K562 (cell line): ENCODE data around the gene ZCCHC24. TPM values are rescaled to one million over a fixed set of nuclear protein-coding genes. Genes with fewer than 3 reads are reported as not detected.

Experiments
- ATAC-seq: fragments of 200-7000 bp; cut with Tn5 transposase; 3 replicates; pipeline ENCODE4 v1.9.1; 2020; ENCODE audit warnings: moderate library complexity
- BruUV-seq: library from RNA; stranded (reverse); fragments of 400-500 nt; replicated peaks from 2 replicates; lab custom pipeline; 2021; lab: Mats Ljungman, UMichigan
- CTCF ChIA-PET: fragments of 300-600 bp; formaldehyde crosslinking; extraction: SDS; loops from one replicate; lab custom pipeline; 2021; ENCODE audit warnings: low intra/inter-chr PET ratio; lab: Yijun Ruan, JAX
- POLR2A ChIA-PET: fragments of 300-600, 350-650 bp; sonication (Branson Sonifier 250); formaldehyde crosslinking; extraction: SDS; loops from one replicate; lab custom pipeline; 2021; ENCODE audit warnings: antibody characterized with exemption, inconsistent platforms; lab: Yijun Ruan, JAX
- DNase-seq, 4 experiments: peaks; one replicate each; pipeline versions ENCODE4 v3.0.0 to v3.0.0-alpha.2; 2011 to 2018; ENCODE audit warnings: low spot score in 3 of 4, mixed read lengths in 3 of 4; ENCODE audit errors: extremely low read depth in 1 of 4
- FAIRE-seq: peaks from 2 replicates; lab custom pipeline; 2011; peaks lifted over from hg19 to GRCh38; lab: Jason Lieb, UNC
- H2AFZ ChIP-seq: 2 replicates; pipeline ENCODE4 v1.6.0; 2011; ENCODE audit warnings: low read depth, low read length, control low read depth, inconsistent platforms
- H3K27ac ChIP-seq: fragments of 200-600 bp; 3 replicates; pipeline ENCODE4 v1.8.0; 2011; ENCODE audit warnings: low read depth, mild to moderate bottlenecking, control low read depth, inconsistent platforms, low read length, moderate library complexity, mixed read lengths; ENCODE audit errors: extremely low read depth
- H3K27me3 ChIP-seq, 2 experiments: fragments of 300-600 bp in 1 of 2; 2 replicates in 1 of 2; 3 replicates in 1 of 2; pipeline versions ENCODE4 v1.6.0 to v1.8.0; 2011; ENCODE audit warnings: inconsistent platforms in 2 of 2, low read length in 2 of 2, mild to moderate bottlenecking in 1 of 2, mixed read lengths in 1 of 2, moderate library complexity in 1 of 2; ENCODE audit not compliant: control insufficient read depth in 2 of 2, insufficient read depth in 2 of 2
- H3K36me3 ChIP-seq: fragments of 300-600 bp; 3 replicates; pipeline ENCODE4 v1.8.0; 2011; ENCODE audit warnings: mild to moderate bottlenecking, low read length, inconsistent platforms; ENCODE audit not compliant: control insufficient read depth, insufficient read depth
- H3K4me1 ChIP-seq, 2 experiments: fragments of 200-600 bp in 1 of 2; replicated peaks in 1 of 2; 2 replicates in 1 of 2; 3 replicates in 1 of 2; pipeline versions ENCODE4 v1.5.1 to v1.8.0; 2011; ENCODE audit warnings: inconsistent platforms in 2 of 2, low read length in 2 of 2, mild to moderate bottlenecking in 1 of 2, mixed read lengths in 1 of 2, moderate library complexity in 1 of 2; ENCODE audit not compliant: control insufficient read depth in 2 of 2, insufficient read depth in 2 of 2
- H3K4me2 ChIP-seq: 2 replicates; pipeline ENCODE4 v1.6.1; 2011; ENCODE audit warnings: low read length, control low read depth, inconsistent platforms, mixed read lengths; ENCODE audit not compliant: insufficient read depth
- H3K4me3 ChIP-seq: fragments of 200-600 bp; sonication (generic), shearing (Covaris generic); 2 replicates; pipeline ENCODE4 v1.5.1; 2016; ENCODE audit warnings: control low read depth, inconsistent platforms
- H3K79me2 ChIP-seq: fragments of 200-600 bp; 3 replicates; pipeline ENCODE4 v1.8.0; 2011; ENCODE audit warnings: low read length, inconsistent platforms; ENCODE audit not compliant: control insufficient read depth, insufficient read depth
- H3K9ac ChIP-seq, 2 experiments: 2 replicates each; pipeline versions ENCODE4 v1.6.0 to v1.6.1; 2011; ENCODE audit warnings: low read depth in 2 of 2, low read length in 2 of 2, control low read depth in 1 of 2, inconsistent platforms in 1 of 2, mild to moderate bottlenecking in 1 of 2, mixed read lengths in 1 of 2; ENCODE audit not compliant: insufficient read depth in 1 of 2
- H3K9me1 ChIP-seq: one replicate; pipeline ENCODE4 v1.6.0; 2011; ENCODE audit warnings: inconsistent platforms, mild to moderate bottlenecking, low read length, moderate library complexity; ENCODE audit not compliant: control insufficient read depth, insufficient read depth
- H3K9me3 ChIP-seq: replicated peaks from 2 replicates; pipeline ENCODE4 v1.5.1; 2011; ENCODE audit warnings: low read depth, low read length, inconsistent platforms; ENCODE audit not compliant: control insufficient read depth, insufficient read depth
- H4K20me1 ChIP-seq: replicated peaks from 2 replicates; pipeline ENCODE4 v1.6.1; 2011; ENCODE audit warnings: low read length, inconsistent platforms, mixed read lengths; ENCODE audit not compliant: control insufficient read depth, insufficient read depth
- BCOR ChIP-seq: fragments of 450-650 bp; IDR thresholded peaks from 2 replicates; pipeline ENCODE4 v1.6.1; 2016
- DIDO1 ChIP-seq: fragments of 450-650 bp; IDR thresholded peaks from 2 replicates; pipeline ENCODE4 v1.6.1; 2016; ENCODE audit warnings: low read depth, missing biosample characterization, missing genetic modification characterization
- HDAC2 ChIP-seq: fragments of 450-650 bp; IDR thresholded peaks from 2 replicates; pipeline ENCODE4 v1.6.1; 2016; ENCODE audit warnings: mild to moderate bottlenecking
- KDM1A ChIP-seq, 2 experiments: fragments of 450-650 bp; IDR thresholded peaks; 2 replicates each; pipeline ENCODE4 v1.6.1; 2016; ENCODE audit warnings: mild to moderate bottlenecking in 2 of 2
- RBM25 ChIP-seq: fragments of 200-400 bp; formaldehyde crosslinking; IDR thresholded peaks from 2 replicates; pipeline ENCODE4 v1.6.1; 2018; ENCODE audit warnings: low read length, low read depth, moderate library complexity; ENCODE audit not compliant: severe bottlenecking
- RCOR1 ChIP-seq, 2 experiments: IDR thresholded peaks; 2 replicates each; pipeline ENCODE4 v1.6.1; 2012; ENCODE audit warnings: low read depth in 2 of 2, low read length in 2 of 2, borderline replicate concordance in 1 of 2, improper control_type of control experiment in 1 of 2
- WGBS: fragments of 100-300 bp; shearing (Covaris generic); methylation state at CpG from one replicate; pipeline ENCODE4 v1.1.6; 2016; ENCODE audit warnings: low coverage, mixed read lengths; ENCODE audit not compliant: insufficient coverage; ENCODE audit errors: missing lambda C conversion rate; 5-methylcytosine and 5-hydroxymethylcytosine counted together
- in situ Hi-C: fragments of 300-500 bp; cut with MboI; formaldehyde crosslinking; loops from 4 replicates; pipeline ENCODE4 v1.15.0; 2018; ENCODE audit warnings: inconsistent platforms, mixed read lengths
- intact Hi-C: fragments of 100-400 bp; cut with micrococcal nuclease; formaldehyde crosslinking; loops from 2 replicates; pipeline ENCODE4 v1.14.2; 2022
- polyA plus RNA-seq, 8 experiments: library from polyadenylated mRNA; depleted of rRNA in 4 of 8; stranded (reverse) in 5 of 8; unstranded in 3 of 8; fragments of >200 nt; fragmentation: Nextera tagmentation in 2 of 8; fragmentation: Illumina TruSeq in 1 of 8; extraction: Ambion mirVana in 2 of 8; extraction: Trizol in 1 of 8; gene quantifications; 2 replicates each; pipeline versions ENCODE4 v1.2.1 to v1.2.3, GENCODE V29; 2011 to 2014; ENCODE audit warnings: inconsistent platforms in 1 of 8, missing spikeins in 1 of 8
- total RNA-seq, 7 experiments: library from RNA; depleted of rRNA in 6 of 7; stranded (reverse); fragments of >200 nt in 6 of 7; fragmentation: Illumina TruSeq in 2 of 7; extraction: Trizol in 2 of 7; gene quantifications; 2 replicates each; pipeline versions ENCODE4 v1.2.1 to v1.2.3, GENCODE V29; 2011 to 2021; ENCODE audit warnings: low replicate concordance in 1 of 7

ZCCHC24 gene
- total and polyA plus RNA-seq, 9 of the 15 experiments (the other 6 are each of a cell fraction or from before 2014, with no cell fraction given): 0.84 to 11.0 (median 4.6) TPM

DNA sequence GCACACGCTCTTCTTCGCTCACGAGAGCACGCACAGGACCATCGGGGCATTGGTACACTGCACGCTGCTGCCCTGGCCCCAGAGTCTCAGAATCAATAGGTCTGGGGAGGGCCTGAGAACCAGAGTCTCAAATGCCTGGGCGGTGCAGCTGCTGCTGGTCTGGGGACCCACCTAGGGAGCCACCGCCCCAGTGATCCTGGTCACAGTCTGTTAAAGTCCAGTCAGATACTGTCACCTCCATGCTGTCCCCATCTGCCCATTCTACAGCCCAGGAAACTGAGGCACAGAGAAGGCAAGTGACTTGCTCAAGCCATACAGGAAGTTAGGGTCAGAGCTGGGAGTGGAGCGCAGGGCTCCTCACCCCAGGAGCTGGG, 38.0 kb downstream of the ZCCHC24 start:
- no peaks in the 10 kb centered on the region for H3K36me3 ChIP-seq
- intact Hi-C loops: no loop called here
- no peaks in the 10 kb centered on the region for H3K27me3 ChIP-seq
- TF ChIP-seq DIDO1 (tag) (no peak), HDAC2 (peak; percentile 50; the same call in 1 of the 2 replicates), BCOR (peak; percentile 87), KDM1A (IDR thresholded peaks at IDR 0.05) (peak in 1 of 2 experiments; percentile 21; a peak in 1 of 4 replicates), RCOR1 (IDR thresholded peaks at IDR 0.05; ENCODE audit: borderline replicate concordance in 1 of 2, low read depth in 2 of 2, low read length in 2 of 2) (0 out of 4 replicates have a peak, but pooled peaks of 1 of the 2 experiments have one; percentile 24), RBM25 (peak; percentile 85)
- H3K4me2 ChIP-seq: no peak overlapping the region
- H3K27ac ChIP-seq: no peak overlapping the region
- H3K9me1 ChIP-seq: no peaks in the 10 kb centered on the region
- FAIRE-seq (no peak), ATAC-seq (no peak), DNase-seq (no peak)
- H3K4me3 ChIP-seq: no peak overlapping the region
- H3K4me1 ChIP-seq: peaks cover 25 to 57% of the 10 kb centered on the region in 2 experiments
- in situ Hi-C loops: no loop called here
- no peaks in the 10 kb centered on the region for H3K79me2 ChIP-seq
- POLR2A ChIA-PET: interaction anchor here (0.6 to 2.8 kb wide), 2 partner anchors 10 to 16 kb away, joined by 3 to 9 read pairs; no protein-coding TSS in a partner anchor
- H3K9me3 ChIP-seq: no peaks in the 10 kb centered on the region
- H2AFZ ChIP-seq: no peak overlapping the region
- whole genome bisulfite sequencing: 96% methylated on average over 8 of the region's 9 CpGs
- CTCF ChIA-PET: no interaction called here
- peaks cover 13% of the 10 kb centered on the region; the same call in 1 of the 2 replicates for H4K20me1 ChIP-seq
- BruUV-seq: no TSS peak
- H3K9ac ChIP-seq: peak overlapping the region in 1 of 2 experiments; percentile 2; a peak in 1 of 4 replicates
